SU-DHL-6 (cell line): ENCODE results near the gene GCDH.

Experiments used
- H2AFZ ChIP-seq: fragments of 200-600 bp; sonication (generic); 2 replicates; pipeline ENCODE4 v1.6.1; 2014; ENCODE audit warnings: low read depth, mild to moderate bottlenecking, moderate library complexity, mixed read lengths, antibody characterized with exemption, low read length; ENCODE audit not compliant: severe bottlenecking
- H3F3A ChIP-seq: fragments of 200-600 bp; shearing (Covaris generic); 2 replicates; pipeline ENCODE4 v1.6.0; 2016; ENCODE audit warnings: antibody characterized with exemption, mild to moderate bottlenecking; ENCODE audit not compliant: insufficient read depth
- H3K27ac ChIP-seq: fragments of 200-600 bp; sonication (generic); 2 replicates; pipeline ENCODE4 v1.5.1; 2016; ENCODE audit warnings: low read depth, mild to moderate bottlenecking, low read length, moderate library complexity, mixed read lengths
- H3K27me3 ChIP-seq: fragments of 200-600 bp; sonication (generic), shearing (Covaris generic); 2 replicates; pipeline ENCODE4 v1.6.0; 2014; ENCODE audit warnings: mild to moderate bottlenecking, low read length
- H3K36me3 ChIP-seq: fragments of 200-600 bp; sonication (generic); 2 replicates; pipeline ENCODE4 v1.6.1; 2014; ENCODE audit warnings: mild to moderate bottlenecking, low read length, mixed read lengths
- H3K4me2 ChIP-seq: fragments of 300-600, 200-600 bp; shearing (Covaris generic), sonication (generic); 2 replicates; pipeline ENCODE4 v1.6.0; 2014; ENCODE audit warnings: low read length, low read depth, mild to moderate bottlenecking; ENCODE audit not compliant: poor library complexity, severe bottlenecking
- H3K4me3 ChIP-seq: fragments of 200-600 bp; sonication (generic); 2 replicates; pipeline ENCODE4 v1.5.1; 2014; ENCODE audit warnings: antibody characterized with exemption, low read length, mild to moderate bottlenecking, mixed read lengths; ENCODE audit not compliant: insufficient read depth, poor library complexity, severe bottlenecking
- H3K79me2 ChIP-seq: fragments of 200-600 bp; sonication (generic); 2 replicates; pipeline ENCODE4 v1.6.1; 2014; ENCODE audit warnings: mild to moderate bottlenecking, low read length, moderate library complexity; ENCODE audit not compliant: insufficient read depth
- H3K9ac ChIP-seq: fragments of 200-600 bp; sonication (generic); 2 replicates; pipeline ENCODE4 v1.7.0; 2014; ENCODE audit warnings: mild to moderate bottlenecking, low read length
- H3K9me2 ChIP-seq: fragments of 200-600 bp; sonication (generic); replicated peaks from 2 replicates; pipeline ENCODE4 v1.6.1; 2014; ENCODE audit warnings: low read length; ENCODE audit not compliant: insufficient read depth
- H3K9me3 ChIP-seq: fragments of 200-600 bp; sonication (generic); 2 replicates; pipeline ENCODE4 v1.6.1; 2014; ENCODE audit warnings: low read length, mixed read lengths; ENCODE audit not compliant: insufficient read depth
- H4K20me1 ChIP-seq: fragments of 200-600 bp; sonication (generic); 2 replicates; pipeline ENCODE4 v1.6.1; 2014; ENCODE audit warnings: low read depth, mild to moderate bottlenecking, antibody characterized with exemption, low read length, moderate library complexity, mixed read lengths
- EZH2phosphoT487 ChIP-seq: fragments of 200-600 bp; sonication (generic), shearing (Covaris generic); conservative IDR thresholded peaks from 2 replicates; pipeline ENCODE4 v1.6.1; 2018; ENCODE audit warnings: mild to moderate bottlenecking, antibody characterized with exemption, low read length, moderate library complexity, mixed read lengths
- TF ChIP-seq, protein P1 (sequence below): fragments of 200-600 bp; sonication (generic); IDR thresholded peaks from one replicate; pipeline ENCODE4 v1.5.1; 2017; ENCODE audit warnings: antibody characterized with exemption, mild to moderate bottlenecking, low read length, moderate library complexity; ENCODE audit not compliant: insufficient read depth, poor library complexity, severe bottlenecking

The GCDH gene

DNA sequence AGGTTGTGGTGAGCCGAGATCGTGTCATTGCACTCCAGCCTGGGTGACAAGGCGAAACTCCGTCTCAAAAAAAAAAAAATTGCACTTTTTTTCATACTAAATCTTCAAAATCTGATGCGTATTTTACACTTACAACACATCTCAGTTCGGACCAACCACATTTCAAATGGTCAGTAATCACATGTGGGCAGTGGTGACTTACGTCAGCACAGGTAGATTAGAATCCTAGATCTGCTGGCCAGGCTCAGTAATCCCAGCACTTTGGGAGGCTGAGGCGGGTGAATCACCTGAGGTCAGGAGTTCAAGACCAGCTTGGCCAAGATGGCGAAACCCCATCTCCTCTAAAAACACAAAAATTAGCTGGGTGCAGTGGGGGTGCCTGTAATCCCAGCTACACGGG lies 44.1 kb downstream of the GCDH start:
- no peak overlapping the region for H3K9ac ChIP-seq
- peaks cover 13% of the 10 kb centered on the region for H4K20me1 ChIP-seq
- no peak overlapping the region for H3K4me3 ChIP-seq
- no peak overlapping the region for H3K27ac ChIP-seq
- H3K36me3 ChIP-seq: peaks cover 18% of the 10 kb centered on the region
- no peak overlapping the region for H2AFZ ChIP-seq
- H3K4me2 ChIP-seq: no peak overlapping the region
- H3K9me3 ChIP-seq: no peaks in the 10 kb centered on the region
- peaks cover 36% of the 10 kb centered on the region for H3F3A ChIP-seq
- H3K9me2 ChIP-seq: no peaks in the 10 kb centered on the region
- TF ChIP-seq, protein P1, sequence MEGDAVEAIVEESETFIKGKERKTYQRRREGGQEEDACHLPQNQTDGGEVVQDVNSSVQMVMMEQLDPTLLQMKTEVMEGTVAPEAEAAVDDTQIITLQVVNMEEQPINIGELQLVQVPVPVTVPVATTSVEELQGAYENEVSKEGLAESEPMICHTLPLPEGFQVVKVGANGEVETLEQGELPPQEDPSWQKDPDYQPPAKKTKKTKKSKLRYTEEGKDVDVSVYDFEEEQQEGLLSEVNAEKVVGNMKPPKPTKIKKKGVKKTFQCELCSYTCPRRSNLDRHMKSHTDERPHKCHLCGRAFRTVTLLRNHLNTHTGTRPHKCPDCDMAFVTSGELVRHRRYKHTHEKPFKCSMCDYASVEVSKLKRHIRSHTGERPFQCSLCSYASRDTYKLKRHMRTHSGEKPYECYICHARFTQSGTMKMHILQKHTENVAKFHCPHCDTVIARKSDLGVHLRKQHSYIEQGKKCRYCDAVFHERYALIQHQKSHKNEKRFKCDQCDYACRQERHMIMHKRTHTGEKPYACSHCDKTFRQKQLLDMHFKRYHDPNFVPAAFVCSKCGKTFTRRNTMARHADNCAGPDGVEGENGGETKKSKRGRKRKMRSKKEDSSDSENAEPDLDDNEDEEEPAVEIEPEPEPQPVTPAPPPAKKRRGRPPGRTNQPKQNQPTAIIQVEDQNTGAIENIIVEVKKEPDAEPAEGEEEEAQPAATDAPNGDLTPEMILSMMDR: no peak
- no peak for TF ChIP-seq EZH2phosphoT487
- peaks cover 47% of the 10 kb centered on the region for H3K79me2 ChIP-seq
- H3K27me3 ChIP-seq: no peaks in the 10 kb centered on the region

GRCh38 chr19:12936582-12936981 lies 45.6 kb downstream of the GCDH start:
- Histone ChIP-seq H2AFZ (peak overlapping the region; percentile 94), H3K9me3 (no peaks in the 10 kb centered on the region), H3K4me3 (no peak overlapping the region), H4K20me1 (peaks cover 17% of the 10 kb centered on the region), H3K9me2 (no peaks in the 10 kb centered on the region), H3K36me3 (peaks cover 26% of the 10 kb centered on the region), H3K27ac (peak overlapping the region; percentile 92), H3K9ac (peak overlapping the region; percentile 66; the same call in 1 of the 2 replicates), H3K79me2 (peaks cover 48% of the 10 kb centered on the region), H3K4me2 (peak overlapping the region; percentile 64), H3K27me3 (no peaks in the 10 kb centered on the region), H3F3A (peaks cover 51% of the 10 kb centered on the region)
- TF ChIP-seq, protein P1: no peak
- TF ChIP-seq EZH2phosphoT487: no peak

DNA sequence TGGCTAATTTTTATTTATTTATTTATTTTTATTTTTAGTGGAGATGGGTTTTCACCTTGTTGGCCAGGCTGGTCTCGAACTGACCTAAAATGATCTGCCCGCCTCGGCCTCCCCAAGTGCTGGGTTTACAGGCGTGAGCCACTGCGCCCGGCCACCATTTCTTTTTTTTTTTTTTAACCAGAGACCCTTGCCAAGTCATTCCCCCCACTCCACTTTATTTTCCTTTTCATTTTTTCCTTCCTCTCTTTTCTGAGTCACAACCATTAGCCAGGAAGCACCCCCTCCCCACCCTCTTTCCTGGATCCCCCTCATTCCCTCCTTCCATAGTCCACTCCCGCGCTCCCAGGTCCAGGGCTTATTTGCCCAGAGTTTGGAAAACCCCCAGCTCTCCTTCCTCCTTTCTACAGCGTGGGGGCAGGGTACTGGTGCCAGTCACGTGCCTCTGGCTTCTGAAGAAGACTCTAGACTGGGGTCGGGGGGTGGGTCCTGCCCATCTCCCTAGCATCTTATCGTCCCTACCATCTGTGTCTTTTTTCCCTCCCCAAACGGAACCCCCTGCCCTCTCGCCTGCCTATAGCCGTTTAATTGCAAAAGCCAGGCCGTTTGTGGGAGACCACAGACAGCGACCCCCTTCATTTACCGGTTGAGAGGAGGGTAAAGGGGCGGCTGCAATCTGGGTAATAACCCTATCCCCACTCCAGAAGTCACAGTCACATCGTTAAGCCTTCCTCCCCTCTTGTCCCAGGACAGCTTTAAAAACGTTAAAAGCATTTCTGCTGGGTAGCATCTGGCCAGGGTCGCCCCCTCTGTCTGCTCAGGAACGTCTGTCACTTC lies 46.4 kb downstream of the GCDH start:
- H3K4me2 ChIP-seq: peak overlapping the region; percentile 64
- peaks cover 40% of the 10 kb centered on the region for H3K79me2 ChIP-seq
- H3K27me3 ChIP-seq: no peaks in the 10 kb centered on the region
- no peaks in the 10 kb centered on the region for H3K9me3 ChIP-seq
- peak overlapping the region; percentile 66 for H3K9ac ChIP-seq
- peaks cover 25% of the 10 kb centered on the region for H3K36me3 ChIP-seq
- TF ChIP-seq EZH2phosphoT487: no peak
- TF ChIP-seq, protein P1: no peak
- H3K9me2 ChIP-seq: no peaks in the 10 kb centered on the region
- H4K20me1 ChIP-seq: peaks cover 17% of the 10 kb centered on the region
- H3K27ac ChIP-seq: peak overlapping the region; percentile 92
- peak overlapping the region; percentile 94 for H2AFZ ChIP-seq
- H3K4me3 ChIP-seq: peak overlapping the region; percentile 48
- H3F3A ChIP-seq: peaks cover 58% of the 10 kb centered on the region
